ENCODE measurements around the gene PIAS4.

PIAS4 gene

DNA sequence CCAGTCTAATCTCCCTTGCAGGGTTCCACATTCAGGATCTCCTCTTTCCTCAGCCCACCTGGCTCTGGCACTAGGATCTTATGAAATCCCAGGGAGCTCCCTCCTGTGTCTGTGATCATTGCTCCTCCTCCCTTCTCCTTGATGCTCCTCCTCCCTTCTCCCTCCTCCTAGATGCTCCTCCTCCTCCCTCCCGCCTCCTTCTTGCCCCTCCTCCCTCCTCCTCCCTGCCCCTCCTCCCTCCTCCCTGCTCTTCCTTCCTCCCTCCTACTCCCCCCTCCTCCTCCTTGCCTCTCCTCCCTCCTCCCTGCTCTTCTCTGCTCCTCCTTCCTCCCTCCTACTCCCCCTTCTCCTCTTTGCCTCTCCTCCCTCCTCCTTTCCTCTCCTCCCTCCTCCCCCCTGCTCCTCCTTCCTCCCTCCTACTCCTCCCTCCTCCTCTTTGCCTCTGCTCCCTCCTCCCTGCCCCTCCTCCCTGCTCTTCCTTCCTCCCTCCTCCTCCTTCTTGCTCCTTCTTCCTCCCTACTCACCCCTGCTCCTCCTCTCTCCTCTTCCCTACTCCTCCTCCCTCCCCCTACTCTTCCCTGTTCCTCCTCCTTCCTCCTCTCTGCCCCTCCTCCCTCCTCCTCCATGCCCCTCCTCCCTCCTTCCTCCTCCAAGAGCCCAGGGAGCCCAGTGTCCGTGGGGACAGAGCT, 74.0 kb downstream of the PIAS4 start (continued):
- TF ChIP-seq, protein P1, sequence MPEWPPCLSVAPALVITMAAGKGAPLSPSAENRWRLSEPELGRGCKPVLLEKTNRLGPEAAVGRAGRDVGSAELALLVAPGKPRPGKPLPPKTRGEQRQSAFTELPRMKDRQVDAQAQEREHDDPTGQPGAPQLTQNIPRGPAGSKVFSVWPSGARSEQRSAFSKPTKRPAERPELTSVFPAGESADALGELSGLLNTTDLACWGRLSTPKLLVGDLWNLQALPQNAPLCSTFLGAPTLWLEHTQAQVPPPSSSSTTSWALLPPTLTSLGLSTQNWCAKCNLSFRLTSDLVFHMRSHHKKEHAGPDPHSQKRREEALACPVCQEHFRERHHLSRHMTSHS (tag by site-specific recombination; IDR thresholded peaks at IDR 0.05) = no peak
- TF ChIP-seq ZNF23 (tag by site-specific recombination; IDR thresholded peaks at IDR 0.05; ENCODE audit: borderline replicate concordance) (no peak), ZNF169 (tag by site-specific recombination; IDR thresholded peaks at IDR 0.05) (peak; percentile 64), ZBTB7A (tag by site-specific recombination; IDR thresholded peaks at IDR 0.05; ENCODE audit: low read depth) (no peak), GLI4 (tag by site-specific recombination; IDR thresholded peaks at IDR 0.05) (no peak), ZSCAN23 (tag by site-specific recombination; IDR thresholded peaks at IDR 0.05) (no peak), ZNF677 (tag by site-specific recombination; IDR thresholded peaks at IDR 0.05) (no peak), KLF9 (tag by site-specific recombination; IDR thresholded peaks at IDR 0.05; ENCODE audit: low read depth) (no peak), ZBTB48 (tag by site-specific recombination; IDR thresholded peaks at IDR 0.05) (0 out of 2 replicates have a peak, but pooled peaks have one; percentile 17), SCRT1 (tag by site-specific recombination; IDR thresholded peaks at IDR 0.05; ENCODE audit: borderline replicate concordance) (no peak), ZNF133 (tag by site-specific recombination; IDR thresholded peaks at IDR 0.05) (no peak), ZNF140 (tag by site-specific recombination; IDR thresholded peaks at IDR 0.05) (no peak), SP3 (tag by site-specific recombination; IDR thresholded peaks at IDR 0.05) (peak; percentile 96), WT1 (tag by site-specific recombination; IDR thresholded peaks at IDR 0.05) (peak; percentile 86)
- TF ChIP-seq, protein P2, sequence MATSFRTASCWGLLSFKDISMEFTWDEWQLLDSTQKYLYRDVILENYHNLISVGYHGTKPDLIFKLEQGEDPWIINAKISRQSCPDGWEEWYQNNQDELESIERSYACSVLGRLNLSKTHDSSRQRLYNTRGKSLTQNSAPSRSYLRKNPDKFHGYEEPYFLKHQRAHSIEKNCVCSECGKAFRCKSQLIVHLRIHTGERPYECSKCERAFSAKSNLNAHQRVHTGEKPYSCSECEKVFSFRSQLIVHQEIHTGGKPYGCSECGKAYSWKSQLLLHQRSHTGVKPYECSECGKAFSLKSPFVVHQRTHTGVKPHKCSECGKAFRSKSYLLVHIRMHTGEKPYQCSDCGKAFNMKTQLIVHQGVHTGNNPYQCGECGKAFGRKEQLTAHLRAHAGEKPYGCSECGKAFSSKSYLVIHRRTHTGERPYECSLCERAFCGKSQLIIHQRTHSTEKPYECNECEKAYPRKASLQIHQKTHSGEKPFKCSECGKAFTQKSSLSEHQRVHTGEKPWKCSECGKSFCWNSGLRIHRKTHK (tag by site-specific recombination; IDR thresholded peaks at IDR 0.05) = no peak
- TF ChIP-seq, protein P3, sequence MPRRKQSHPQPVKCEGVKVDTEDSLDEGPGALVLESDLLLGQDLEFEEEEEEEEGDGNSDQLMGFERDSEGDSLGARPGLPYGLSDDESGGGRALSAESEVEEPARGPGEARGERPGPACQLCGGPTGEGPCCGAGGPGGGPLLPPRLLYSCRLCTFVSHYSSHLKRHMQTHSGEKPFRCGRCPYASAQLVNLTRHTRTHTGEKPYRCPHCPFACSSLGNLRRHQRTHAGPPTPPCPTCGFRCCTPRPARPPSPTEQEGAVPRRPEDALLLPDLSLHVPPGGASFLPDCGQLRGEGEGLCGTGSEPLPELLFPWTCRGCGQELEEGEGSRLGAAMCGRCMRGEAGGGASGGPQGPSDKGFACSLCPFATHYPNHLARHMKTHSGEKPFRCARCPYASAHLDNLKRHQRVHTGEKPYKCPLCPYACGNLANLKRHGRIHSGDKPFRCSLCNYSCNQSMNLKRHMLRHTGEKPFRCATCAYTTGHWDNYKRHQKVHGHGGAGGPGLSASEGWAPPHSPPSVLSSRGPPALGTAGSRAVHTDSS (tag by site-specific recombination; IDR thresholded peaks at IDR 0.05) = 0 out of 2 replicates have a peak, but pooled peaks have one; percentile 21
- TF ChIP-seq, protein P4, sequence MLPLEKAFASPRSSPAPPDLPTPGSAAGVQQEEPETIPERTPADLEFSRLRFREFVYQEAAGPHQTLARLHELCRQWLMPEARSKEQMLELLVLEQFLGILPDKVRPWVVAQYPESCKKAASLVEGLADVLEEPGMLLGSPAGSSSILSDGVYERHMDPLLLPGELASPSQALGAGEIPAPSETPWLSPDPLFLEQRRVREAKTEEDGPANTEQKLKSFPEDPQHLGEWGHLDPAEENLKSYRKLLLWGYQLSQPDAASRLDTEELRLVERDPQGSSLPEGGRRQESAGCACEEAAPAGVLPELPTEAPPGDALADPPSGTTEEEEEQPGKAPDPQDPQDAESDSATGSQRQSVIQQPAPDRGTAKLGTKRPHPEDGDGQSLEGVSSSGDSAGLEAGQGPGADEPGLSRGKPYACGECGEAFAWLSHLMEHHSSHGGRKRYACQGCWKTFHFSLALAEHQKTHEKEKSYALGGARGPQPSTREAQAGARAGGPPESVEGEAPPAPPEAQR (tag by site-specific recombination; IDR thresholded peaks at IDR 0.05) = 0 out of 2 replicates have a peak, but pooled peaks have one; percentile 38
- TF ChIP-seq, protein P5, sequence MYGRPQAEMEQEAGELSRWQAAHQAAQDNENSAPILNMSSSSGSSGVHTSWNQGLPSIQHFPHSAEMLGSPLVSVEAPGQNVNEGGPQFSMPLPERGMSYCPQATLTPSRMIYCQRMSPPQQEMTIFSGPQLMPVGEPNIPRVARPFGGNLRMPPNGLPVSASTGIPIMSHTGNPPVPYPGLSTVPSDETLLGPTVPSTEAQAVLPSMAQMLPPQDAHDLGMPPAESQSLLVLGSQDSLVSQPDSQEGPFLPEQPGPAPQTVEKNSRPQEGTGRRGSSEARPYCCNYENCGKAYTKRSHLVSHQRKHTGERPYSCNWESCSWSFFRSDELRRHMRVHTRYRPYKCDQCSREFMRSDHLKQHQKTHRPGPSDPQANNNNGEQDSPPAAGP (tag by site-specific recombination; IDR thresholded peaks at IDR 0.05) = 0 out of 2 replicates have a peak, but pooled peaks have one; percentile 50
- TF ChIP-seq, protein P6, sequence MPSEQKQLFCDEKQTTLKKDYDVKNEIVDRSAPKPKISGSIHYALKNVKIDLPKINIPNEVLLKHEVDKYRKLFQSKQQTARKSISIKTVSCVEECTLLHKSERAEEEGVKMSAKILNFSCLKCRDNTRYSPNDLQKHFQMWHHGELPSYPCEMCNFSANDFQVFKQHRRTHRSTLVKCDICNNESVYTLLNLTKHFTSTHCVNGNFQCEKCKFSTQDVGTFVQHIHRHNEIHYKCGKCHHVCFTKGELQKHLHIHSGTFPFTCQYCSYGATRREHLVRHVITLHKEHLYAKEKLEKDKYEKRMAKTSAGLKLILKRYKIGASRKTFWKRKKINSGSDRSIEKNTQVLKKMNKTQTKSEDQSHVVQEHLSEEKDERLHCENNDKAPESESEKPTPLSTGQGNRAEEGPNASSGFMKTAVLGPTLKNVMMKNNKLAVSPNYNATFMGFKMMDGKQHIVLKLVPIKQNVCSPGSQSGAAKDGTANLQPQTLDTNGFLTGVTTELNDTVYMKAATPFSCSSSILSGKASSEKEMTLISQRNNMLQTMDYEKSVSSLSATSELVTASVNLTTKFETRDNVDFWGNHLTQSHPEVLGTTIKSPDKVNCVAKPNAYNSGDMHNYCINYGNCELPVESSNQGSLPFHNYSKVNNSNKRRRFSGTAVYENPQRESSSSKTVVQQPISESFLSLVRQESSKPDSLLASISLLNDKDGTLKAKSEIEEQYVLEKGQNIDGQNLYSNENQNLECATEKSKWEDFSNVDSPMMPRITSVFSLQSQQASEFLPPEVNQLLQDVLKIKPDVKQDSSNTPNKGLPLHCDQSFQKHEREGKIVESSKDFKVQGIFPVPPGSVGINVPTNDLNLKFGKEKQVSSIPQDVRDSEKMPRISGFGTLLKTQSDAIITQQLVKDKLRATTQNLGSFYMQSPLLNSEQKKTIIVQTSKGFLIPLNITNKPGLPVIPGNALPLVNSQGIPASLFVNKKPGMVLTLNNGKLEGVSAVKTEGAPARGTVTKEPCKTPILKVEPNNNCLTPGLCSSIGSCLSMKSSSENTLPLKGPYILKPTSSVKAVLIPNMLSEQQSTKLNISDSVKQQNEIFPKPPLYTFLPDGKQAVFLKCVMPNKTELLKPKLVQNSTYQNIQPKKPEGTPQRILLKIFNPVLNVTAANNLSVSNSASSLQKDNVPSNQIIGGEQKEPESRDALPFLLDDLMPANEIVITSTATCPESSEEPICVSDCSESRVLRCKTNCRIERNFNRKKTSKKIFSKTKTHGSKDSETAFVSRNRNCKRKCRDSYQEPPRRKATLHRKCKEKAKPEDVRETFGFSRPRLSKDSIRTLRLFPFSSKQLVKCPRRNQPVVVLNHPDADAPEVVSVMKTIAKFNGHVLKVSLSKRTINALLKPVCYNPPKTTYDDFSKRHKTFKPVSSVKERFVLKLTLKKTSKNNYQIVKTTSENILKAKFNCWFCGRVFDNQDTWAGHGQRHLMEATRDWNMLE (tag by site-specific recombination; conservative IDR thresholded peaks at IDR 0.05; ENCODE audit: low read depth) = no peak
- TF ChIP-seq, protein P7, sequence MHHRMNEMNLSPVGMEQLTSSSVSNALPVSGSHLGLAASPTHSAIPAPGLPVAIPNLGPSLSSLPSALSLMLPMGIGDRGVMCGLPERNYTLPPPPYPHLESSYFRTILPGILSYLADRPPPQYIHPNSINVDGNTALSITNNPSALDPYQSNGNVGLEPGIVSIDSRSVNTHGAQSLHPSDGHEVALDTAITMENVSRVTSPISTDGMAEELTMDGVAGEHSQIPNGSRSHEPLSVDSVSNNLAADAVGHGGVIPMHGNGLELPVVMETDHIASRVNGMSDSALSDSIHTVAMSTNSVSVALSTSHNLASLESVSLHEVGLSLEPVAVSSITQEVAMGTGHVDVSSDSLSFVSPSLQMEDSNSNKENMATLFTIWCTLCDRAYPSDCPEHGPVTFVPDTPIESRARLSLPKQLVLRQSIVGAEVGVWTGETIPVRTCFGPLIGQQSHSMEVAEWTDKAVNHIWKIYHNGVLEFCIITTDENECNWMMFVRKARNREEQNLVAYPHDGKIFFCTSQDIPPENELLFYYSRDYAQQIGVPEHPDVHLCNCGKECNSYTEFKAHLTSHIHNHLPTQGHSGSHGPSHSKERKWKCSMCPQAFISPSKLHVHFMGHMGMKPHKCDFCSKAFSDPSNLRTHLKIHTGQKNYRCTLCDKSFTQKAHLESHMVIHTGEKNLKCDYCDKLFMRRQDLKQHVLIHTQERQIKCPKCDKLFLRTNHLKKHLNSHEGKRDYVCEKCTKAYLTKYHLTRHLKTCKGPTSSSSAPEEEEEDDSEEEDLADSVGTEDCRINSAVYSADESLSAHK (tag by site-specific recombination; IDR thresholded peaks at IDR 0.05) = no peak
- TF ChIP-seq, protein P8, sequence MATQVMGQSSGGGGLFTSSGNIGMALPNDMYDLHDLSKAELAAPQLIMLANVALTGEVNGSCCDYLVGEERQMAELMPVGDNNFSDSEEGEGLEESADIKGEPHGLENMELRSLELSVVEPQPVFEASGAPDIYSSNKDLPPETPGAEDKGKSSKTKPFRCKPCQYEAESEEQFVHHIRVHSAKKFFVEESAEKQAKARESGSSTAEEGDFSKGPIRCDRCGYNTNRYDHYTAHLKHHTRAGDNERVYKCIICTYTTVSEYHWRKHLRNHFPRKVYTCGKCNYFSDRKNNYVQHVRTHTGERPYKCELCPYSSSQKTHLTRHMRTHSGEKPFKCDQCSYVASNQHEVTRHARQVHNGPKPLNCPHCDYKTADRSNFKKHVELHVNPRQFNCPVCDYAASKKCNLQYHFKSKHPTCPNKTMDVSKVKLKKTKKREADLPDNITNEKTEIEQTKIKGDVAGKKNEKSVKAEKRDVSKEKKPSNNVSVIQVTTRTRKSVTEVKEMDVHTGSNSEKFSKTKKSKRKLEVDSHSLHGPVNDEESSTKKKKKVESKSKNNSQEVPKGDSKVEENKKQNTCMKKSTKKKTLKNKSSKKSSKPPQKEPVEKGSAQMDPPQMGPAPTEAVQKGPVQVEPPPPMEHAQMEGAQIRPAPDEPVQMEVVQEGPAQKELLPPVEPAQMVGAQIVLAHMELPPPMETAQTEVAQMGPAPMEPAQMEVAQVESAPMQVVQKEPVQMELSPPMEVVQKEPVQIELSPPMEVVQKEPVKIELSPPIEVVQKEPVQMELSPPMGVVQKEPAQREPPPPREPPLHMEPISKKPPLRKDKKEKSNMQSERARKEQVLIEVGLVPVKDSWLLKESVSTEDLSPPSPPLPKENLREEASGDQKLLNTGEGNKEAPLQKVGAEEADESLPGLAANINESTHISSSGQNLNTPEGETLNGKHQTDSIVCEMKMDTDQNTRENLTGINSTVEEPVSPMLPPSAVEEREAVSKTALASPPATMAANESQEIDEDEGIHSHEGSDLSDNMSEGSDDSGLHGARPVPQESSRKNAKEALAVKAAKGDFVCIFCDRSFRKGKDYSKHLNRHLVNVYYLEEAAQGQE (tag by site-specific recombination; IDR thresholded peaks at IDR 0.05) = no peak

Data from HEK293 (cell line).